Measurements from ENCODE around the gene ANKRA2.

DNA sequence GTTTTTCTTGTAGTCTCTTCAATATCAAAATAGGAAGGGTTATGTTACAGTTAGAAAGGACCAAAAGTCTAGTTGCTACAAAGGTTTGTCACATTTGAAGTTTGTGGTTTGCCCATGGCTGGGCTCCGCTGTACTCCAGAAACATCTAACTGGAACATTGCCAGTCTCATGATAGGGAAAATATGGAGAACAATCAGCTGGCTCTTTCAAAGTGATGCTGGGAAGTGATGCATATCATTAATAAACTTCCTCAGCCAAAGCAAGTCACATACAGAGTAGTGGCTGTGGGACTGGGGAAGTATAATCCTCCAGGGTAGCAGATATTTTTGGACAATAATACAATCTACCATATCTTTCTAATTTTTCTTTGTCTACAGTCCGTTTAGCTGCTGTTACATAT is 58.4 kb downstream of the ANKRA2 start:
- TF ChIP-seq, protein P1, sequence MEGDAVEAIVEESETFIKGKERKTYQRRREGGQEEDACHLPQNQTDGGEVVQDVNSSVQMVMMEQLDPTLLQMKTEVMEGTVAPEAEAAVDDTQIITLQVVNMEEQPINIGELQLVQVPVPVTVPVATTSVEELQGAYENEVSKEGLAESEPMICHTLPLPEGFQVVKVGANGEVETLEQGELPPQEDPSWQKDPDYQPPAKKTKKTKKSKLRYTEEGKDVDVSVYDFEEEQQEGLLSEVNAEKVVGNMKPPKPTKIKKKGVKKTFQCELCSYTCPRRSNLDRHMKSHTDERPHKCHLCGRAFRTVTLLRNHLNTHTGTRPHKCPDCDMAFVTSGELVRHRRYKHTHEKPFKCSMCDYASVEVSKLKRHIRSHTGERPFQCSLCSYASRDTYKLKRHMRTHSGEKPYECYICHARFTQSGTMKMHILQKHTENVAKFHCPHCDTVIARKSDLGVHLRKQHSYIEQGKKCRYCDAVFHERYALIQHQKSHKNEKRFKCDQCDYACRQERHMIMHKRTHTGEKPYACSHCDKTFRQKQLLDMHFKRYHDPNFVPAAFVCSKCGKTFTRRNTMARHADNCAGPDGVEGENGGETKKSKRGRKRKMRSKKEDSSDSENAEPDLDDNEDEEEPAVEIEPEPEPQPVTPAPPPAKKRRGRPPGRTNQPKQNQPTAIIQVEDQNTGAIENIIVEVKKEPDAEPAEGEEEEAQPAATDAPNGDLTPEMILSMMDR (IDR thresholded peaks at IDR 0.05) = no peak
- TF ChIP-seq FOXJ3 (CRISPR knock-in tag; IDR thresholded peaks at IDR 0.05) (no peak), EP300 (IDR thresholded peaks at IDR 0.05; ENCODE audit: borderline replicate concordance in 1 of 2, low read depth in 1 of 2, low read length in 1 of 2) (no peak), SIN3A (IDR thresholded peaks at IDR 0.05; ENCODE audit: borderline replicate concordance, low read depth, low read length) (no peak), POLR2AphosphoS5 (IDR thresholded peaks at IDR 0.05; ENCODE audit: low read depth, low read length) (no peak; the same call in 1 of the 2 replicates), YY1 (IDR thresholded peaks at IDR 0.05; ENCODE audit: low read depth) (no peak)
- TF ChIP-seq, protein P2, sequence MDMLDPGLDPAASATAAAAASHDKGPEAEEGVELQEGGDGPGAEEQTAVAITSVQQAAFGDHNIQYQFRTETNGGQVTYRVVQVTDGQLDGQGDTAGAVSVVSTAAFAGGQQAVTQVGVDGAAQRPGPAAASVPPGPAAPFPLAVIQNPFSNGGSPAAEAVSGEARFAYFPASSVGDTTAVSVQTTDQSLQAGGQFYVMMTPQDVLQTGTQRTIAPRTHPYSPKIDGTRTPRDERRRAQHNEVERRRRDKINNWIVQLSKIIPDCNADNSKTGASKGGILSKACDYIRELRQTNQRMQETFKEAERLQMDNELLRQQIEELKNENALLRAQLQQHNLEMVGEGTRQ (IDR thresholded peaks at IDR 0.05; ENCODE audit: borderline replicate concordance, low read depth, low read length) = no peak

Measured in SK-N-SH (cell line).